Lower lobe of right lung (tissue), 2 donors: ENCODE results near the gene TRNAU1AP. TPM values are rescaled to one million over a fixed set of nuclear protein-coding genes. Genes with fewer than 3 reads are reported as not detected.
A peak's percentile ranks its signal among the peaks of the same experiment; 100 is the strongest.

Experiments
- ATAC-seq, 2 donors: fragments of 200-7000 bp; cut with Tn5 transposase; one replicate each; pipeline ENCODE4 v1.9.1; 2020 to 2022; ENCODE audit warnings: mild to moderate bottlenecking in 2 of 2, moderate library complexity in 2 of 2
- DNase-seq: peaks from one replicate; pipeline ENCODE4 v3.0.0-alpha.2; 2020
- H3K27ac ChIP-seq: fragments of 200-600 bp; one replicate; pipeline ENCODE4 v1.8.0; 2022
- H3K27me3 ChIP-seq: fragments of 200-600 bp; one replicate; pipeline ENCODE4 v1.8.0; 2022; ENCODE audit warnings: low read depth
- H3K36me3 ChIP-seq: fragments of 200-600 bp; one replicate; pipeline ENCODE4 v1.8.0; 2022; ENCODE audit warnings: mild to moderate bottlenecking
- H3K4me1 ChIP-seq: fragments of 200-600 bp; one replicate; pipeline ENCODE4 v1.8.0; 2022
- H3K4me3 ChIP-seq: fragments of 200-600 bp; one replicate; pipeline ENCODE4 v1.8.0; 2022; ENCODE audit warnings: mild to moderate bottlenecking
- H3K9me3 ChIP-seq: fragments of 200-600 bp; one replicate; pipeline ENCODE4 v1.8.0; 2022
- intact Hi-C: fragments of 100-400 bp; cut with DNase I; formaldehyde crosslinking; loops from one replicate; pipeline ENCODE4 v1.11.0; 2022
- total RNA-seq: library from RNA; stranded (reverse); fragmentation: NEBNext Ultra II Directional; extraction: Animal tissue kit (Norgen Biotek cat#: 25700); gene quantifications from one replicate; pipeline ENCODE4 v1.2.1, GENCODE V29; 2021
- TF ChIP-seq, protein P1 (sequence below): fragments of 200-600 bp; IDR thresholded peaks from one replicate; pipeline ENCODE4 v1.8.0; 2022; ENCODE audit warnings: antibody characterized with exemption, mild to moderate bottlenecking
- donor health status: DM: no; HTN: yes; CAD: no; lungs with severe emphysema.

Gene TRNAU1AP
- total RNA-seq, 1 donor from 2014 or later = 26.3 TPM

DNA sequence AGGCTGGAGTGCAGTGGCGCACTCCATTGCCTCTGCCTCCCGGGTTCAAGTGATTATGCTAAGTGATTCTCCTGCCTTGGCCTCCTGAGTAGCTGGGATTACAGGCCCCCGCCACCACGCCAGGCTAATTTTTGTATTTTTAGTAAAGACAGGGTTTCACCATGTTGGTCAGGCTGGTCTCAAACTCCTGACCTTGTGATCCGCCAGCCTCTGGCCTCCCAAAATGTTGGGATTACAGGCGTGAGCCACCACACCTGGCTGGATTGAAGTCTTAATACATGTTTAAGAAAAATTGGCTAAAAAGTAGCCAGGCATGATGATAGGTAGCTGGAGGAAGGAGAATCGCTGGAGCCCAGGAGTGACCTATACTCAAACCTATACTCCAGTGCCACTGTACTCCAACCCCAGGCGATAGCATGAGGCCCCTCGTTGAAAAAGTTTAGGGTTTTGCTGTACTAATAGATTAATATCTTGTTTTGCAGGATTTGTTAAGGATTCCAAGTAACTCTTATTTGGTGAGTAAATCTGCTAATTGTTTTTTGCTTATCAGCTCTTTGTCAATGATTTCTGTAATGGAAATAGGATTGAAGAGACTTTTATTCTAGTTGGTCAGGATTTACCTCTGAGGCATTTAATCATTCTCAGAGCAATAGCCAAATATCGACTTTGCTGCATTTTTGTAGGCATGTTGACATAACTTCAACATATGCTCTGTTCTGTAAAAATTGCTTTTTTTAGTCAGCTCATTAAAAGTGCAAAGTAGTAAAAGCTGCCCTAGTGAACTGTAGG lies 45.0 kb upstream of the TRNAU1AP start:
- Histone ChIP-seq H3K27me3 (no peaks in the 10 kb centered on the region), H3K4me1 (peaks cover 65% of the 10 kb centered on the region), H3K4me3 (peak overlapping the region; percentile 90), H3K9me3 (no peaks in the 10 kb centered on the region), H3K27ac (peak overlapping the region; percentile 83), H3K36me3 (peaks cover 54% of the 10 kb centered on the region)
- intact Hi-C loops = no loop called here
- ATAC-seq (no peak), DNase-seq (no peak)
- TF ChIP-seq, protein P1, sequence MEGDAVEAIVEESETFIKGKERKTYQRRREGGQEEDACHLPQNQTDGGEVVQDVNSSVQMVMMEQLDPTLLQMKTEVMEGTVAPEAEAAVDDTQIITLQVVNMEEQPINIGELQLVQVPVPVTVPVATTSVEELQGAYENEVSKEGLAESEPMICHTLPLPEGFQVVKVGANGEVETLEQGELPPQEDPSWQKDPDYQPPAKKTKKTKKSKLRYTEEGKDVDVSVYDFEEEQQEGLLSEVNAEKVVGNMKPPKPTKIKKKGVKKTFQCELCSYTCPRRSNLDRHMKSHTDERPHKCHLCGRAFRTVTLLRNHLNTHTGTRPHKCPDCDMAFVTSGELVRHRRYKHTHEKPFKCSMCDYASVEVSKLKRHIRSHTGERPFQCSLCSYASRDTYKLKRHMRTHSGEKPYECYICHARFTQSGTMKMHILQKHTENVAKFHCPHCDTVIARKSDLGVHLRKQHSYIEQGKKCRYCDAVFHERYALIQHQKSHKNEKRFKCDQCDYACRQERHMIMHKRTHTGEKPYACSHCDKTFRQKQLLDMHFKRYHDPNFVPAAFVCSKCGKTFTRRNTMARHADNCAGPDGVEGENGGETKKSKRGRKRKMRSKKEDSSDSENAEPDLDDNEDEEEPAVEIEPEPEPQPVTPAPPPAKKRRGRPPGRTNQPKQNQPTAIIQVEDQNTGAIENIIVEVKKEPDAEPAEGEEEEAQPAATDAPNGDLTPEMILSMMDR = no peak

DNA sequence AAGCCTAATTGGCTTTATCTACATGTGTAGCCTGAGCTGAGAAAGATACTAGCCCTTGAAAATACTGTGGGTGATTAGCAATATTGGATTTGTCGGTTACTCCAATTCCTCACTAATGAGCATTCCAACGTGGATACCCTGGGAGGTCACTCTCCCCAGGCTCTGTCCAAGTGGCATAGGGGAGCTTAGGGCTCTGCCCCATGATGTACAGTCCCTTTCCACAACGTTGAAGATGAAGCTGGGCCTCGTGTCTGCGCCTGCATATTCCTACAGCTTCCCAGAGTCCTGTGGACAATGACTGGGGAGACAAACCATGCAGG lies 44.5 kb upstream of the TRNAU1AP start:
- no peak for DNase-seq
- peaks cover 60% of the 10 kb centered on the region for H3K36me3 ChIP-seq
- TF ChIP-seq, protein P1 = no peak
- H3K4me1 ChIP-seq = peaks cover 68% of the 10 kb centered on the region
- H3K27me3 ChIP-seq = no peaks in the 10 kb centered on the region
- H3K9me3 ChIP-seq = no peaks in the 10 kb centered on the region
- intact Hi-C loops = no loop called here
- H3K27ac ChIP-seq = peak overlapping the region; percentile 83
- no peak for ATAC-seq
- peak overlapping the region; percentile 90 for H3K4me3 ChIP-seq

DNA sequence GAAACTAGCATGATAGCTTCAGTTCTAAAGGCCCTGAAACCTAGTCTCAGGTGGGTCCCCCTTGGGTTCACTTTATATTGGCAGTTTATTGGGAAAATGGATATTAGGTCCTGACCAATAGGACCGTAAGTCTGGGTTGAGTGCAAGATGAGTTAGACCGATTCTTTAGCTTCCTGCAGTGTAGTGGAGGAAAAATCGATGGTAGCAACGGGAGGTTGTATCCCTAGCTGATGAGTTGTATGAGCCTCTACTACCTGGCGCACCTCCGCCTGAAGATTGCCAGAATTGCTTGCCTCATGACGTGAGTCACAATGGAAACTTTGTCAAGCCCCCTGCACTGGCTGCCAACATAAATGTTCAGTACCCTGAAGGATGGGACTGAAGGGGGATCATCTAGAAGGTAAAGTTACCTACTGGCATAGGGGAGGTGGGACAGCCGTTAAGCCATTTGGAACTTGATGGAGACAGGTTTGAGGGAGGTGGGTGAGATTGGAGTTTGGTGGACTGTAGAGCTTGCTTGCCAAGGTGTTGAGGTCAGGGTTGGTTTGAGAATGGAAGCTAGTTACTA lies 43.1 kb upstream of the TRNAU1AP start:
- DNase-seq (no peak), ATAC-seq (no peak)
- H3K27ac ChIP-seq = peak overlapping the region; percentile 83
- TF ChIP-seq, protein P1 = no peak
- H3K4me3 ChIP-seq = peak overlapping the region; percentile 90
- peaks cover 70% of the 10 kb centered on the region for H3K4me1 ChIP-seq
- H3K36me3 ChIP-seq = peaks cover 73% of the 10 kb centered on the region
- H3K27me3 ChIP-seq = no peaks in the 10 kb centered on the region
- no peaks in the 10 kb centered on the region for H3K9me3 ChIP-seq
- intact Hi-C loops = no loop called here

DNA sequence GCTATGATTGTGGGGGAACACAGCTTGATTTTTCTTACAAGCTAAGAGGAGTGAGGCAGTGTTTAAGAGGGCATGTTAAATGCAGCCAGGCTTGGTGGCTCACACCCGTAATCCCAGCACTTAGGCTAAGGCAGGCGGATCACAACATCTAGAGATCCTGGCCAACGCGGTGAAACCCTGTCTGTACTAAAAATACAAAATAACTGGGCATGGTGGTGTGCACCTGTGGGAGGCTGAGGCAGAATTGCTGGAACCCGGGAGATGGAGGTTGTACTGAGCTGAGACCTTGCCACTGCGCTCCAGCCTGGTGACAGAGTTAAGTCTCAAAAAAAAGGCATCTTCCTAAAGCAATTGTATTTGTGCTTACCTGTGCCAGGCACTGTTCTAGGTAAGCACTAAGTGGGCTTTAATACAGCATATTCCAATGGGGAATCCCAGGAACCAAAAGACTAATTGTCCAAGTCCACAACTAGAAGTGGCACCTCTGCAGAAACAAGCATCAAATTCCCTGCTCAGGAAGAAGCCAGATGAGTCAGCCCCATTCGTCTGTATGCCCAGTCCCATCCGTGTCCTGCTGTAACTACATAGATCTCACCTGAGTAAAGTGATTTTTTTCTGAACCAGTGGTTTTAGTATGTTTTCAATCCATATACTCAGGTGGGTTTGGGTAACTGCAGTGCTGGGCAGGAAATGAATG lies 42.5 kb upstream of the TRNAU1AP start:
- TF ChIP-seq, protein P1 = no peak
- no peak overlapping the region for H3K27ac ChIP-seq
- H3K27me3 ChIP-seq = no peaks in the 10 kb centered on the region
- intact Hi-C loops = no loop called here
- peaks cover 79% of the 10 kb centered on the region for H3K36me3 ChIP-seq
- H3K9me3 ChIP-seq = no peaks in the 10 kb centered on the region
- H3K4me3 ChIP-seq = peak overlapping the region; percentile 90
- peaks cover 66% of the 10 kb centered on the region for H3K4me1 ChIP-seq
- DNase-seq = no peak
- no peak for ATAC-seq

DNA sequence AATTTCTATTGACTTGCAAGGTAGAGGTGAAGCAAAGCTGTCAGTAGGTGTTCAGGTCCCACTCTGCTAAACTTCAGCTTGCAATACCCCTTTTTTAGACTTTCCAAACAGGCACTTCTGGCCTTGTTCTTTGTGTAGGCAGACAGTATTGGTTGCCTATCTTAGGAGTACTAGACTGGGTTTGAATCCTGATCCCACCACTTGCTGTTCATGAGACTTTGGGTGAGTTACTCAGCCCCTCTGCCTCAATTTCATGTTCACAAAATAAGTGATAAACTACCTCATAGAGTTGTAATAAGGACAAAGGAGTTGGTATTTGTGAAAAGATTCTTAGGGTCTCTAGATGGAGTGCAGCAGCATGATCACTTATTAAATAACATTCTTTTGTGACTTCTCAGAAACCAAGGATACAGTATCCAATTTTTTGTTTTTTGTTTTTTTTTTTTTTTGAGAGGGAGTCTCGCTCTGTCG lies 41.9 kb upstream of the TRNAU1AP start:
- Histone ChIP-seq H3K27me3 (no peaks in the 10 kb centered on the region), H3K4me1 (peaks cover 66% of the 10 kb centered on the region), H3K27ac (no peak overlapping the region), H3K36me3 (peaks cover 79% of the 10 kb centered on the region), H3K9me3 (no peaks in the 10 kb centered on the region), H3K4me3 (peak overlapping the region; percentile 90)
- no peak for ATAC-seq
- intact Hi-C loops = no loop called here
- TF ChIP-seq, protein P1 = no peak
- no peak for DNase-seq
